SKM-1 (cell line): ENCODE data around the gene GZMM.

Experiments
- DNase-seq: peaks from one replicate; lab custom pipeline; 2025; ENCODE audit not compliant: unreplicated experiment; lab: John Stamatoyannopoulos, UW

GZMM gene

GRCh38 chr19:594265-594870 is 50.5 kb downstream of the GZMM start:
- DNase-seq, result no peak

- no peak for DNase-seq
Observed at GRCh38 chr19:595326-596262, 51.7 kb downstream of the GZMM start.

GRCh38 chr19:596263-596655 is 52.4 kb downstream of the GZMM start:
- DNase-seq, result no peak

- DNase-seq, result no peak
Observed at GRCh38 chr19:597406-598315, 53.8 kb downstream of the GZMM start.
